Ovary (tissue), 9 donors: ENCODE data around the gene RAB6C. TPM values are rescaled to one million over a fixed set of nuclear protein-coding genes. Genes with fewer than 3 reads are reported as not detected.
"Not testable (repeated sequence)": the region's sequence is repeated elsewhere in the genome, so short reads cannot be mapped to it uniquely, and the experiment has no call there.

Experiments used
- DNase-seq, 5 donors: peaks; one replicate each; pipeline ENCODE4 v3.0.0-alpha.2; 2019 to 2020
- H3K27ac ChIP-seq, 2 donors: fragments of 200-600 bp; one replicate each; pipeline versions ENCODE4 v1.5.1 to v1.8.0; 2019 to 2022
- H3K27me3 ChIP-seq: fragments of 200-600 bp; one replicate; pipeline ENCODE4 v1.8.0; 2022
- H3K36me3 ChIP-seq: fragments of 200-600 bp; sonication (generic); one replicate; pipeline ENCODE4 v1.5.1; 2019
- H3K4me1 ChIP-seq: one replicate; pipeline ENCODE4 v1.8.1; 2013; ENCODE audit warnings: mild to moderate bottlenecking, moderate library complexity; ENCODE audit not compliant: insufficient read depth
- H3K4me3 ChIP-seq: fragments of 200-600 bp; sonication (generic); one replicate; pipeline ENCODE4 v1.5.1; 2017
- H3K9me3 ChIP-seq, 2 donors: fragments of 200-600 bp in 1 of 2; sonication (generic) in 1 of 2; one replicate each; pipeline versions ENCODE4 v1.5.1 to v1.8.1; 2013 to 2019; ENCODE audit warnings: mild to moderate bottlenecking in 1 of 2, moderate library complexity in 1 of 2
- CTCF ChIP-seq, 3 donors: fragments of 450-650 bp in 2 of 3; fragments of 200-600 bp in 1 of 3; IDR thresholded peaks; one replicate each; pipeline versions ENCODE4 v1.5.1 to v1.8.0; 2016 to 2022; ENCODE audit warnings: antibody characterized with exemption in 3 of 3, mild to moderate bottlenecking in 1 of 3
- EP300 ChIP-seq: sonication (generic); formaldehyde crosslinking; IDR thresholded peaks from one replicate; pipeline ENCODE4 v1.6.1; 2017; ENCODE audit warnings: antibody characterized with exemption
- POLR2A ChIP-seq: fragments of 450-650 bp; IDR thresholded peaks from one replicate; pipeline ENCODE4 v1.6.1; 2017; ENCODE audit warnings: antibody characterized with exemption, mild to moderate bottlenecking, moderate library complexity
- WGBS, 3 donors: extraction: QIAGEN DNeasy Blood & Tissue Kit in 1 of 3; methylation state at CpG; one replicate each; pipeline versions ENCODE4 v1.1.5 to v1.1.7; 2013 to 2017; 5-methylcytosine and 5-hydroxymethylcytosine counted together
- intact Hi-C, 4 donors: fragments of 100-400 bp; cut with DNase I; formaldehyde crosslinking; loops; one replicate each; pipeline versions ENCODE4 v1.11.0 to v1.15.1; 2022 to 2023
- polyA plus RNA-seq, 2 donors: library from polyadenylated mRNA; stranded (reverse); fragments of 200-250 nt in 1 of 2; fragments of 350-450 nt in 1 of 2; fragmentation: Illumina TruSeq in 1 of 2; extraction: RNeasy Lipid Tissue Mini Kit (QIAGEN cat#74804) in 1 of 2; gene quantifications; one replicate each; pipeline ENCODE4 v1.2.3, GENCODE V29; 2013 to 2014
- total RNA-seq, 7 donors: library from RNA; depleted of rRNA in 2 of 7; stranded (reverse); fragments of >200 nt in 2 of 7; fragmentation: NEBNext Ultra II Directional in 3 of 7; extraction: Animal tissue kit (Norgen Biotek cat#: 25700) in 3 of 7; gene quantifications; one replicate each; pipeline versions ENCODE4 v1.1.0 to v1.2.4, GENCODE V29; 2016 to 2023
- donor health status: DM: no; HTN: no; CAD: no; lungs with moderate emphysema.
- donor health status: DM: no; HTN: no; CAD: no.
- donor health status: Bipolar disorder and iron deficiency.
- donor health status: DM: yes; HTN: yes; CAD: no.
- donor health status: DM: no; HTN: no; CAD: no.
- donor health status: DM: yes; HTN: yes; CAD: no.

Gene RAB6C
- total and polyA plus RNA-seq, 9 donors, result 0.08 to 0.20 (median 0.10) TPM; not detected in 5

GRCh38 chr2:129957891-129958290 is 21.6 kb upstream of the RAB6C start:
- no peaks in the 10 kb centered on the region for H3K27me3 ChIP-seq
- H3K27ac ChIP-seq, result no peak overlapping the region
- no peaks in the 10 kb centered on the region for H3K36me3 ChIP-seq
- H3K4me1 ChIP-seq, result no peaks in the 10 kb centered on the region
- no peaks in the 10 kb centered on the region for H3K9me3 ChIP-seq
- TF ChIP-seq CTCF (IDR thresholded peaks at IDR 0.05) (no peak), EP300 (no peak), POLR2A (no peak)
- H3K4me3 ChIP-seq, result no peak overlapping the region
- 58 to 65% (median 63%) methylated on average over 4 of the region's 4 CpGs for WGBS, 3 donors
- intact Hi-C loops, result loop anchor here in 1 of 4 donors (10.0 kb wide), 1 partner anchor 513 kb away; no protein-coding TSS in a partner anchor
- DNase-seq, result no peak

GRCh38 chr2:129958736-129959135 is 20.7 kb upstream of the RAB6C start:
- H3K36me3 ChIP-seq, H3K4me3 ChIP-seq, H3K9me3 ChIP-seq, H3K27me3 ChIP-seq, H3K4me1 ChIP-seq, DNase-seq, H3K27ac ChIP-seq: not testable (repeated sequence)
- WGBS, 3 donors, result 63 to 67% (median 65%) methylated on average over 4 of the region's 4 CpGs
- intact Hi-C loops, result loop anchor here in 1 of 4 donors (10.0 kb wide), 1 partner anchor 514 kb away; no protein-coding TSS in a partner anchor

- intact Hi-C loops, H3K9me3 ChIP-seq, H3K27ac ChIP-seq, H3K4me3 ChIP-seq, H3K27me3 ChIP-seq, DNase-seq, H3K4me1 ChIP-seq, H3K36me3 ChIP-seq: not testable (repeated sequence)
- 43 to 46% (median 44%) methylated on average over 4 of the region's 4 CpGs for WGBS, 3 donors
These were observed 10.9 kb upstream of the RAB6C start for GRCh38 chr2:129968605-129969004.

GRCh38 chr2:129975016-129975774 is 4.3 kb upstream of the RAB6C start:
- intact Hi-C loops, result no loop called here

DNA sequence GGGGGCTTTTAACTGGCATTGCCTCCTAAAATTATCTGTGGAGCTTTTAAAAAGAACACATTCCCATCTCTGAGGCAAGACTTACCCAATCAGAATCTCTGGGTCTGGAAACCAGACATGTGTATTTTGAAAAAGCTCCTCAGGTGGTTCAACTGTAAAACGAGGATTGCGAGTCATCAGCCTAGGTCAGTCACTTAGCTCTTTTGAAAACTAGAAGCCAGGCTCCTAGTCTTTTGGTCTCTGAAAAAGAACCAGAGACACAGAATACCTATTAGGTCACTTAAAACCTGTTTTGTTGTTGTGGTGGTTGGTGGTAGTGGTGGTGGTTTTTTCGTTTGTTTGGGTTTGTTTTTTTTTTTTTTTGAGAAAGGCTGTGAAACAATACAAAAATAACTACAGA is 2.5 kb upstream of the RAB6C start:
- H3K4me1 ChIP-seq, H3K9me3 ChIP-seq, intact Hi-C loops, DNase-seq, H3K27me3 ChIP-seq, H3K4me3 ChIP-seq, H3K27ac ChIP-seq, H3K36me3 ChIP-seq: not testable (repeated sequence)
- 63 to 71% (median 71%) methylated on average over 3 of the region's 3 CpGs for WGBS, 3 donors

More at GRCh38 chr2:129975016-129975774, 4.3 kb upstream of the RAB6C start:
- no peak overlapping the region for H3K27ac ChIP-seq
- no peak overlapping the region for H3K4me3 ChIP-seq
- DNase-seq, result no peak
- no peaks in the 10 kb centered on the region for H3K9me3 ChIP-seq
- WGBS, 3 donors, result 75 to 84% (median 77%) methylated on average over 9 of the region's 9 CpGs
- no peaks in the 10 kb centered on the region for H3K36me3 ChIP-seq
- no peaks in the 10 kb centered on the region for H3K4me1 ChIP-seq
- TF ChIP-seq EP300 (no peak), CTCF (IDR thresholded peaks at IDR 0.05) (no peak), POLR2A (no peak)
- H3K27me3 ChIP-seq, result no peaks in the 10 kb centered on the region

- DNase-seq, result no peak
- 88 to 89% (median 89%) methylated on average over 5 of the region's 5 CpGs for WGBS, 3 donors
- H3K9me3 ChIP-seq, result no peaks in the 10 kb centered on the region
- H3K36me3 ChIP-seq, result no peaks in the 10 kb centered on the region
- no peak overlapping the region for H3K4me3 ChIP-seq
- TF ChIP-seq EP300 (no peak), POLR2A (no peak), CTCF (IDR thresholded peaks at IDR 0.05) (no peak)
- intact Hi-C loops, result no loop called here
- H3K27ac ChIP-seq, result no peak overlapping the region
- no peaks in the 10 kb centered on the region for H3K27me3 ChIP-seq
- no peaks in the 10 kb centered on the region for H3K4me1 ChIP-seq
These were observed 1.5 kb upstream of the RAB6C start for GRCh38 chr2:129977986-129978385.

DNA sequence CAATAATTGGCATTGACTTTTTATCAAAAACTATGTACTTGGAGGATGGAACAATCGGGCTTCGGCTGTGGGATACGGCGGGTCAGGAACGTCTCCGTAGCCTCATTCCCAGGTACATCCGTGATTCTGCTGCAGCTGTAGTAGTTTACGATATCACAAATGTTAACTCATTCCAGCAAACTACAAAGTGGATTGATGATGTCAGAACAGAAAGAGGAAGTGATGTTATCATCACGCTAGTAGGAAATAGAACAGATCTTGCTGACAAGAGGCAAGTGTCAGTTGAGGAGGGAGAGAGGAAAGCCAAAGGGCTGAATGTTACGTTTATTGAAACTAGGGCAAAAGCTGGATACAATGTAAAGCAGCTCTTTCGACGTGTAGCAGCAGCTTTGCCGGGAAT is 780 bp downstream of the RAB6C start:
- H3K4me3 ChIP-seq, DNase-seq, intact Hi-C loops, H3K27ac ChIP-seq, H3K36me3 ChIP-seq, H3K9me3 ChIP-seq, H3K27me3 ChIP-seq, H3K4me1 ChIP-seq: not testable (repeated sequence)
- 0 to 4% (median 1%) methylated on average over 3 to 6 of the region's 13 CpGs for WGBS, 3 donors

GRCh38 chr2:129981689-129982088 is 2.2 kb downstream of the RAB6C start:
- H3K9me3 ChIP-seq, H3K4me1 ChIP-seq, DNase-seq, H3K4me3 ChIP-seq, intact Hi-C loops, H3K27ac ChIP-seq, H3K27me3 ChIP-seq, H3K36me3 ChIP-seq: not testable (repeated sequence)
- 35 to 59% (median 39%) methylated on average over 7 of the region's 7 CpGs for WGBS, 3 donors
